Mucosa of rectum (tissue), 2 donors: ENCODE measurements around the gene TMEM187.

Experiments used
- H3K27ac ChIP-seq, 2 donors: one replicate each; pipeline ENCODE4 v1.7.0; 2013; ENCODE audit warnings: inconsistent platforms in 2 of 2, low read depth in 2 of 2, low read length in 2 of 2
- H3K27me3 ChIP-seq, 2 donors: one replicate each; pipeline ENCODE4 v1.7.0; 2013; ENCODE audit warnings: low read length in 2 of 2; ENCODE audit not compliant: control insufficient read depth in 2 of 2, insufficient read depth in 2 of 2
- H3K36me3 ChIP-seq, 2 donors: one replicate each; pipeline ENCODE4 v1.7.0; 2013; ENCODE audit warnings: low read length in 2 of 2; ENCODE audit not compliant: control insufficient read depth in 2 of 2, insufficient read depth in 2 of 2
- H3K4me1 ChIP-seq, 2 donors: one replicate each; pipeline ENCODE4 v1.7.0; 2013; ENCODE audit warnings: low read length in 2 of 2, mild to moderate bottlenecking in 1 of 2; ENCODE audit not compliant: control insufficient read depth in 2 of 2, insufficient read depth in 2 of 2
- H3K4me3 ChIP-seq, 2 donors: one replicate each; pipeline ENCODE4 v1.7.0; 2013; ENCODE audit warnings: low read length in 2 of 2
- H3K9ac ChIP-seq, 2 donors: one replicate each; pipeline ENCODE4 v1.7.0; 2013; ENCODE audit warnings: low read length in 2 of 2, low read depth in 1 of 2, mild to moderate bottlenecking in 1 of 2
- H3K9me3 ChIP-seq, 2 donors: one replicate each; pipeline ENCODE4 v1.7.0; 2013; ENCODE audit warnings: low read length in 2 of 2; ENCODE audit not compliant: control insufficient read depth in 2 of 2
- donor health status: healthy.
- donor health status: Normal muscosa, but diverticular disease.

The TMEM187 gene

GRCh38 chrX:153934762-153935325, 37.7 kb upstream of the TMEM187 start, which contains the start of gene NAA10:
NAA10 (minus strand) TSS chrX:153935037; CDS start chrX:153934904, 133 bp downstream.
- H3K4me1 ChIP-seq, result peaks cover 9 to 10% of the 10 kb centered on the region in 2 donors
- H3K9me3 ChIP-seq, result no peaks in the 10 kb centered on the region
- peaks cover 4 to 11% of the 10 kb centered on the region in 2 donors for H3K36me3 ChIP-seq
- H3K27me3 ChIP-seq, result no peaks in the 10 kb centered on the region
- peak within 1 kb of the TSS in 1 of 2 donors; percentile 43 for H3K27ac ChIP-seq
- H3K4me3 ChIP-seq, result peak within 1 kb of the TSS; percentile 72 to 75
- H3K9ac ChIP-seq, result peak within 1 kb of the TSS; percentile 58 to 71

DNA sequence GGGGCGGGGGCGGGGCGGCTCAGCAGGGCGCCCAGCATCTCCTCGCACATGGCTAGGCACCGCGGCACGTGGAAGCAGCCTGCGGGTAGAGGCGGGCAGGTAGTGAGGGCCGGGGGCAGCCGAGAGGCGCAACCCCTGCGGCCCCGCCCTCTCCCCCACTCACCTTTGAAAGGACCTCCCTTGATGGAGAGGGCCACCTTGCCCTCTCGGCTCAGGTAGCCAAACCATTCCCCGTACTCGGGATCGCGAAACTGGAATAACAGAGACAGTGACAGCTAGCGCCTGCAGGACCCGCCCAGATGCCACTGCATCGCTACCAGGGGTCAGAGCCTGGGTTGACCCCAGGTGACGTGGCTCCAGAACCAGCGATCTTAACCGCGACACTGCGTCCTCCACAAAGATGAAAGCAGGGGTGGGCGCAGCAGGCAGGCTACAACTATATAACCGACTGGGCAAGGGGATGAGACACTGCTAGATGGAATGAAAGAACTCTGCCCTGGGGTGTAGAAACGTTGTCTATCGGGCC, 37.2 kb upstream of the TMEM187 start:
- Histone ChIP-seq H3K36me3 (peaks cover 4 to 11% of the 10 kb centered on the region in 2 donors), H3K4me1 (peaks cover 9 to 10% of the 10 kb centered on the region in 2 donors), H3K27me3 (peaks cover 0 to 4% of the 10 kb centered on the region in 2 donors), H3K9me3 (no peaks in the 10 kb centered on the region), H3K4me3 (peak overlapping the region; percentile 32 to 50), H3K27ac (no peak overlapping the region), H3K9ac (peak overlapping the region in 1 of 2 donors; percentile 5)

- no peaks in the 10 kb centered on the region for H3K9me3 ChIP-seq
- H3K4me1 ChIP-seq, result peaks cover 9 to 10% of the 10 kb centered on the region in 2 donors
- H3K4me3 ChIP-seq, result no peak overlapping the region
- H3K27me3 ChIP-seq, result peaks cover 0 to 4% of the 10 kb centered on the region in 2 donors
- H3K9ac ChIP-seq, result no peak overlapping the region
- no peak overlapping the region for H3K27ac ChIP-seq
- H3K36me3 ChIP-seq, result no peaks in the 10 kb centered on the region
Observed at GRCh38 chrX:153937056-153937455, 35.5 kb upstream of the TMEM187 start.

DNA sequence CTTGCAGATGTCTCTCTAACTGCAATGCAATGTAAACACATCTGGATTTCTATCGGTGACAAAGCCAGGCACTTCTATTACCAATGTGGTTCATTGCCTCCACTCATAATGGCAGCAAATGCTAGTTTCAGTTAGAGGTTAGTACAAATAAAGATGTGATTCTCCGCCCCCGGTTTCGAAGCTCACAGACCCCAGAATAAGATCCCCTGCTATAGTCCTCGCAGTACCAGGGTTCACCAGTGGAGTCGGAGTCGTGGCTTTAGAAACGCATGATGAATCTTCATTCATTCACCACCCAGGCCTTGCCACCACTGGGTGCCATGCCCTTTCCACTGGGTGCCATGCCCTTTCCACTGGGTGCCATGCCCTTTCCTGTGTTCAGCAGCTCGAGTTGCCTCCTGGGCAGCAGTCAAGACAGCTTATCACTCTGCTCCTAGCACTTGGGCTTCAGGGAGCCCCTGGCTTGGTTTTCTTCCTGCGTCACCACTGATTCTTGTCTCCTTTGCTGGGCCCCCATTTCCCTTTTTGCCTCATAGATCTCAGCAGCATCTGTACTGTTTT, 34.2 kb upstream of the TMEM187 start:
- Histone ChIP-seq H3K27me3 (peaks cover 0 to 4% of the 10 kb centered on the region in 2 donors), H3K4me3 (no peak overlapping the region), H3K9ac (no peak overlapping the region), H3K9me3 (no peaks in the 10 kb centered on the region), H3K4me1 (peaks cover 9 to 10% of the 10 kb centered on the region in 2 donors), H3K36me3 (no peaks in the 10 kb centered on the region), H3K27ac (no peak overlapping the region)

- Histone ChIP-seq H3K4me1 (peaks cover 5% of the 10 kb centered on the region in 2 donors), H3K4me3 (no peak overlapping the region), H3K27ac (no peak overlapping the region)
Observed at GRCh38 chrX:153939573-153939972, 33.0 kb upstream of the TMEM187 start.

GRCh38 chrX:153941336-153942252, 31.0 kb upstream of the TMEM187 start:
- Histone ChIP-seq H3K9ac (no peak overlapping the region), H3K36me3 (no peaks in the 10 kb centered on the region), H3K27me3 (peaks cover 0 to 7% of the 10 kb centered on the region in 2 donors), H3K4me3 (no peak overlapping the region), H3K27ac (no peak overlapping the region), H3K9me3 (no peaks in the 10 kb centered on the region), H3K4me1 (peaks cover 2 to 3% of the 10 kb centered on the region in 2 donors)

More at GRCh38 chrX:153939573-153939972, 33.0 kb upstream of the TMEM187 start:
- Histone ChIP-seq H3K9ac (no peak overlapping the region), H3K36me3 (no peaks in the 10 kb centered on the region), H3K27me3 (peaks cover 0 to 7% of the 10 kb centered on the region in 2 donors), H3K9me3 (no peaks in the 10 kb centered on the region)

GRCh38 chrX:153944140-153944799, 28.3 kb upstream of the TMEM187 start, which contains the start of gene RENBP:
RENBP (minus strand) TSS chrX:153944643; CDS start chrX:153944610, 33 bp downstream.
- Histone ChIP-seq H3K9me3 (no peaks in the 10 kb centered on the region), H3K4me3 (peak within 1 kb of the TSS; percentile 51 to 54), H3K27ac (peak within 1 kb of the TSS in 1 of 2 donors; percentile 52), H3K4me1 (peaks cover 3 to 5% of the 10 kb centered on the region in 2 donors), H3K27me3 (peaks cover 0 to 7% of the 10 kb centered on the region in 2 donors), H3K9ac (peak within 1 kb of the TSS; percentile 16 to 47), H3K36me3 (peaks cover 0 to 1% of the 10 kb centered on the region in 2 donors)

GRCh38 chrX:153944800-153945150, 27.8 kb upstream of the TMEM187 start:
- Histone ChIP-seq H3K36me3 (peaks cover 0 to 6% of the 10 kb centered on the region in 2 donors), H3K4me1 (peaks cover 3 to 5% of the 10 kb centered on the region in 2 donors), H3K27me3 (peaks cover 0 to 7% of the 10 kb centered on the region in 2 donors), H3K9ac (no peak overlapping the region), H3K9me3 (no peaks in the 10 kb centered on the region), H3K4me3 (peak overlapping the region in 1 of 2 donors; percentile 42), H3K27ac (no peak overlapping the region)
